Middle frontal gyrus (tissue), 1 donor: ENCODE data around the gene TTC22.
"Not testable (repeated sequence)": the region's sequence is repeated elsewhere in the genome, so short reads cannot be mapped to it uniquely, and the experiment has no call there.

Source experiments
- DNase-seq: peaks from one replicate; pipeline ENCODE4 v3.0.0-alpha.2; 2015; ENCODE audit warnings: low spot score; ENCODE audit errors: extremely low spot score

TTC22 gene

DNA sequence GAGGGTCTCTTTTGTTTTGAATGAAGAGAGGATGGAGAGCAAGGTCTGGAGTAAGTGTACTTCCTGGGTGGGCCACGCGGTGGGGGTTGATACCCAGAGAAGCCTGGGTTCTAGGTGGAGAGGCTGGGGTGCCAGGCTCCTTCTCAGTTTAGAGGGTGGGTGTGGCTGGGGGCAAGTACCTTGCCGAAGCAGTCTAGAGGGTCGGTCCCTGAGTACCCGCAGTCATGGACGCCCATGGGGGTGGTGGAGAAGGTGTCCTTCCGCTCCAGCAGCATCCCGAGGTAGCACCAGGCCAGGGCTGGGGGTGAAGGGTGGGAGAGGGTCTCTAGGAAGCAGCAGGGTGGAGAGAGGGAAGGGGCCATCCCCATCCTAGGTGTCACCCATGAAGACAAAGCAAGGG, 14.3 kb downstream of the TTC22 start:
- no peak for DNase-seq

GRCh38 chr1:54784066-54784465, 17.1 kb downstream of the TTC22 start:
- DNase-seq: no peak

- no peak for DNase-seq
Observed at GRCh38 chr1:54782588-54782987, 18.5 kb downstream of the TTC22 start.

GRCh38 chr1:54782156-54782555, 19.0 kb downstream of the TTC22 start:
- DNase-seq: no peak

- DNase-seq: no peak
Observed at GRCh38 chr1:54781023-54781723, 19.9 kb downstream of the TTC22 start.

DNA sequence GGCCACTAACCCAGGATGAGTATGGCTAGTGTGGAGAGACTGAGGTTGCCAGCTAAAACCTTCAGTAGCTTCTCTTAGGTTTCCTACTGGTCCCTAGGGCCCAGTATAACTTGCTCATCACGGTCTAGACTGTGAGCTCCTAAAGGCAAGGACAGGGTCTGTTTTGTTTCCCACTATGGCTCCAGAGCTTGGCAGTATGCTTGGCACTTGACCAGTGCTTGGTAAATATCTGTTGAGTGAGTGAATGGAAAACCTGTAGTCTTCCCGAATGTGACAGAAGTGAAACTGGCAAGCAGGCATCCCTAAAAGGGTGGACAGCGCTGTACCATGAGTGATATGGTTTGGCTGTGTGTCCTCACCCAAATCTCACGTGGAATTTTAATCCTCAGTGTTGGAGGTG, 23.7 kb downstream of the TTC22 start:
- DNase-seq: no peak

DNA sequence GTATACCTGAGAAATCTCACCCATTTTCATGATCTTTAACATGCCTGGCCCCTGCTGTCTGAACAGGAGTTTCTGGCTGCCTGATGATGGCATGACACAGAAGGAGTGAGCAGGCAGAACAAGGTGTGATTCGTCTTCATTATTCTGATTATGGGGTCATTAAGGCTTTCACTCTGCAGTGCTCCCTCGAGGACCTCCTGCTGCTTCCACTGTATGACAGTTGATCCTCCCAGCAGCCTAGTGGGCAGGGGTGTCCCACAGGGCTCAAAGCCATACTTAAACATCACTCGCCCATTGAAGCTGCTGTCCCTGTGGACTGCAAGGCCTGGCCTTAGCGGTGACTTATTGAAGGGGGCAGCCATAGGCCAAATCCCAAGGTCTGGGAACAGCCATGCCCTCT, 24.1 kb downstream of the TTC22 start:
- DNase-seq: no peak

GRCh38 chr1:54775828-54776721, 25.0 kb downstream of the TTC22 start:
- not testable (repeated sequence) for DNase-seq

- no peak for DNase-seq
Observed at GRCh38 chr1:54774820-54775498, 26.2 kb downstream of the TTC22 start.

DNA sequence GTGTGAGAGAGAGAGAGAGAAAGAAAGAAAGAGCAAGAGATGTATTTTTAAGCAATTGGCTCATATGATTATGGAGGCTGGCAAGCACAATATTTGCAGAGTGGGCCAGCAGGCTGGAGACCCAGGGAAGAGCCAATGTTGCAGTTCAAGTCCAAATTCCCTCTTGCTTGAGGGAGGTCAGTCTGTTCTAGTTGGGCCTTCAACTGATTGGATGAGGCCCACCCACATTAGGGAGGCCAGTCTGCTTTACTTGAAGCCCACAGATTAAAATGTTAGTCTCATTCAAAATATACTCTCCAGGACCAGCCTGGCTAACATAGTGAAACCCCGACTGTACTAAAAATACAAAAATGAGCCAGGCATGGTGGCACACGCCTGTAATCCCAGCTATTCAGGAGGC, 28.2 kb downstream of the TTC22 start:
- no peak for DNase-seq

DNA sequence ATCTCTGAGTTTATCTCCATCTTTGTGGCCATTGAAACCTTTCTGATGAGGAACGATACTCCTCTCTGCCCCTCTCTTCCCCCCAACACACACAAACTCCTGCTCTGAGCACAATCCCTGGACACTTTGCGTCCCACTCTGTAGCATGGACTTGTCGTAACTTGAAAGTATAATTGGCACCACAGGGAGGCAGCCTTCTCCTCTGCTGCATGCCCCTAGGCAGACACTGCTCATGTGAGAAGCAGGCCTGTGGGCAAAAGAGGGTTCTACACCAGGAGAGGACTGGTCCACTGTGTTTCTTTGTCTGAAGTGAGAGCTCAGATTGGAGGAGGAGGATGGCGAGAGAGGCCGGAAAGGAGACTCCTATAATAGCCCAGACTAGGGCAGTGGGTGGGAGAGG, 33.0 kb downstream of the TTC22 start:
- DNase-seq: no peak

GRCh38 chr1:54767526-54767925, 33.6 kb downstream of the TTC22 start:
- DNase-seq: no peak

DNA sequence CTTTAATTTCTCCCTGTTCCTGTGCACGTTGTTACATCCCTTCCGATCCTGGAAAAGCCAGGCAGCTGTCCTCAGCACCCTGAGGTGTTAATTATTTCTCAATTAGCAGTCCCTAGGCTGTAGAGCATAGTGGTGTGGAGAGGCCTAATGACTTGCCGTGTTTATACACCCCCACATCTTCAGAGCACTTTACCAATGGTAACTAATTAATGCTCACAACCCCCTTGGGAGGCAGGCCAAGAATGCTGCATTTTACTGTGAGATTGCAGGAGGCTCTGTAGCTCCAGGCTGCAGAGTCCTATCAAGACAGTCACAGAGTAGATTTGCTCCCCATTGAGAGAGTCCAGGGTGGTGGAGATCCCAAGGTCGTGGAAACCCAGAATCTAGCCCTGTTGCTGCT, 34.4 kb downstream of the TTC22 start:
- DNase-seq: no peak

- no peak for DNase-seq
Observed at GRCh38 chr1:54764922-54765561, 36.1 kb downstream of the TTC22 start.

GRCh38 chr1:54764133-54764921, 36.8 kb downstream of the TTC22 start, which contains the start of gene PARS2:
TSS of gene PARS2 (minus strand) at chr1:54764523. CDS start at chr1:54759161, 5,362 bp downstream.
- peak; percentile 99 for DNase-seq

- no peak for DNase-seq
Observed at GRCh38 chr1:54763816-54764132, 37.3 kb downstream of the TTC22 start.

DNA sequence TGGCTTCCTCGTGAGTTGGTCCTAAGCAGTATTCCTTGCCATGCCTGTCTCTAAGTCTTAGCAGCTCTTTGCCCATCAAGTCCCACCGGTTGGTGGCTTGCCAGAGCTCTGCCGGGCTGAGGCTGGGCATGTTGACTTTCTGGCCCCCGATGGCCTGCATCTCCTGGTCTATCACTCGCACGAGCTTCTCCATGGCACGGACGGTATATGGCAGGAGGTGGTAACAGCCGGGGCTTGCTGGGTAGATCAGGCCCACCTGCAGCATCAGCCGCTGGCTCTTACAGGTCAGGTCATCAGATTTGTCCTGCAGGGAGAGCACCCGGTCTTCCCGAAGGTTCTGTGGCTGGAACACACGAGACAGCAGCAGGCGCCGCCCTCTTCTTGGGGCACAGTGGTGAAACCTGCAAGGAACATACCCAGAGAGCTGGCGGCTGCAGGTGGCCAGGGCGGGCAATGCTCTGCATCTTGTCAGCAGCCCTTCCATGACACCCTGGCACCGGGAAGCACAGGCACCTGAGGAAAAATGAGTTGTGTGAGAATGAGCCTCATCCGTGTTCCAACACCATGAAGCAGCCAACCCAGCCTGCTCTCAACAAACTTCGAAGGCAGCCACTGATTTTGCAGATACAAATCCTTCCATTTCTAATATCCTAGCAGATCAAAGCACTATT, 42.3 kb downstream of the TTC22 start:
- DNase-seq: no peak

GRCh38 chr1:54757833-54758232, 43.3 kb downstream of the TTC22 start:
- no peak for DNase-seq

- DNase-seq: no peak
Observed at GRCh38 chr1:54754486-54755285, 46.4 kb downstream of the TTC22 start.
